ENCODE data around the gene GLRX5. TPM values are rescaled to one million over a fixed set of nuclear protein-coding genes. Genes with fewer than 3 reads are reported as not detected.

Gene GLRX5
- polyA plus RNA-seq, 3 donors = 65.9 to 87.6 (median 72.3) TPM

GRCh38 chr14:95526483-95527386 lies 8.1 kb upstream of the GLRX5 start:
- DNase-seq (ENCODE audit: extremely low read depth in 1 of 11, low read depth in 9 of 11, low spot score in 4 of 11) = no peak

GRCh38 chr14:95527387-95528002 lies 7.4 kb upstream of the GLRX5 start:
- no peak for DNase-seq (ENCODE audit: extremely low read depth in 1 of 11, low read depth in 9 of 11, low spot score in 4 of 11)

DNA sequence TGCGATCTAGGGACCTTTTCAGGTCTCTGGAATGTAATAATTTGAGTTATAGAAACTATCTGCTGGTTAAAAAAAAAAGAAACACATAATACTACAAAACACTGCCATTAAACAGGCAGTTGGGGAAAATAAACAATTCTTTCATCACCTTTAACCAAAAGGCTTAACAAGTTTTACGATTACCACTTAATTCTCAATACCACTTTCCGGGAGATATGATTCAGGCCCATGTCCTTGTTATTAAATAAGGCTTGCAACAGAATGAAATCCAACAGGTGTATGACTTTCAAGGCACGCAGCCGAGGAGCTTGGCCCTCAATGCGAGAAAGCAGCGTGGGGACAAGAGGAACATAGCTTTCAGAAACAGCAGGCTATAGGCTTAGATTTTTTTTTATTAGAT lies 5.6 kb upstream of the GLRX5 start:
- no peak for DNase-seq (ENCODE audit: extremely low read depth in 1 of 11, low read depth in 9 of 11, low spot score in 4 of 11)

DNA sequence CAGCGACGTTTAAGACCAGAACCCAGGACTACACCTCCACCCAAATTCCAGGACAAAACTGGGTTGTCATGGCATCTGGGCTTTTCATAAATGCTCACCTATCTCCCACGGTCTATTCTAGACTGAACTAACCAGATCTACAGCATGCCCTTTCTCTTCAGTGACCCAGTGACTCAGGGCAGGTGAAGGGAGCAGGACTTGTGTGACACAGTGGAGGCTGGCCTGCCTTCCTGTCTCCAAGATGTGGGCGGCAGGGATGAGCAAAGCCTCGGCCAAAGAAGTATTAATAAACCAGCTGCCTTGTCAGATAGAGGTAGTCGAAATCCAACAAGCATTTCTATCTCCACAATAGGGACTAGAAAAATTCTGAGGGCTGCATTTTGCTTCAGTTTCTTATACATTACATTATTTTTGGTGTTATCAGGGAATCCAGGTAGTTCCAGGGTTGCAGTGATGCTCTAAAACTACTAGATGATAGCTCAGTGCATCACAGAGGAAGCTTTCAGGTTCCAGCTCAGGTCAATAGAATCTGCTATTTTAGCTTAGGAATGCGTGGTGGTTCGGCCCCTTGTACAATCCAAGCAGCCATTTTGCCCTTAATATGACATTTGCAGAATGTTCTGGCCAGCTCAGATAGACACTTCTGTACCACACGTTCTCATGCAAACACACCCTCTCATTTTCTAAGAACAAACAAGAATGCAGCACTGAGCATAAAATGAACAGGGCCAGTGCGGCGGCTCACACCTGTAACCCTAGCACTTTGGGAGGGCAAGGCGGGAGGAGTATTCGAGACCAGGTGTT lies 4.2 kb upstream of the GLRX5 start:
- no peak for DNase-seq (ENCODE audit: extremely low read depth in 1 of 11, low read depth in 9 of 11, low spot score in 4 of 11)

DNA sequence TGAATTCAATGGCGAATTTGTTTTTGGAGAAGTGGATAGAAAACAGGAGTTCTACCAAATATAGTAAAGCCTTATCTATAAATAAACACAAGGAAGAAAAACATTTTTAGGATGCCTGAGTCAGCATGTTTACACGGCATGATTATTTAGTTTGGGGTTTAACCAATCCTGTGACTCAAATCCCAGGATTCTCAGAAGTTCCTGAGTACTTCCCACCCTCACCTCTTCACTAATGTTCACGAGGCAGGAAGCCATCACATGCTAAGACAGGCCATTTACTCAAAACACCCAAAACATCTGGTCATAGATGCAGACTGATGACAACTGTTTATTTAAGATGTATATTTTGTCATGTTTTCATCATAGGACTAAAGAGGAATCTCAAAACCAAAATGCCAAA lies 3.4 kb upstream of the GLRX5 start:
- no peak for DNase-seq (ENCODE audit: extremely low read depth in 1 of 11, low read depth in 9 of 11, low spot score in 4 of 11)

DNA sequence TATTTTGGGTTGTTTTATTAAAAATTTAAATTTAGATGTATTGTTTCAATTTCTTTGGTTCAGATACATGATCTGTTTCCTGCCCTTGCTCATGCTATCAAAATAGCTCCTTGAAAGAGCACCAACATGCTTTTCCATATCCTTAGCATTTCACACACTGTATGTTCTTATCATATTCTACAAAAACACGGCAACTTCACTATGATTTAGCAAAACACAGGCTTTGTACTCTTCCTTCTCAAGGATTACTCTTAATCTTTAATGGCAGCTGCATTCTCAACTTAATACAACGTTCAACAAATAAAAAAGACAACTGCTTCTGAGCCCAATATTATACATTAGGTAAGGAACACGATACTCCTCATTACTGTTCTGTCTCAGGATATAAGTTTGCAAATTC lies 2.9 kb upstream of the GLRX5 start:
- no peak for DNase-seq (ENCODE audit: extremely low read depth in 1 of 11, low read depth in 9 of 11, low spot score in 4 of 11)

GRCh38 chr14:95533391-95533821 lies 1.4 kb upstream of the GLRX5 start:
- no peak for DNase-seq (ENCODE audit: extremely low read depth in 1 of 11, low read depth in 9 of 11, low spot score in 4 of 11)

- no peak for DNase-seq (ENCODE audit: extremely low read depth in 1 of 11, low read depth in 9 of 11, low spot score in 4 of 11)
These were observed 1.0 kb upstream of the GLRX5 start for GRCh38 chr14:95533822-95534221.

- DNase-seq (ENCODE audit: extremely low read depth in 1 of 11, low read depth in 9 of 11, low spot score in 4 of 11) = no peak
These were observed 574 bp downstream of the GLRX5 start for GRCh38 chr14:95535226-95536021.

- DNase-seq (ENCODE audit: extremely low read depth in 1 of 11, low read depth in 9 of 11, low spot score in 4 of 11) = no peak
These were observed 1.3 kb downstream of the GLRX5 start for GRCh38 chr14:95536036-95536593.

DNA sequence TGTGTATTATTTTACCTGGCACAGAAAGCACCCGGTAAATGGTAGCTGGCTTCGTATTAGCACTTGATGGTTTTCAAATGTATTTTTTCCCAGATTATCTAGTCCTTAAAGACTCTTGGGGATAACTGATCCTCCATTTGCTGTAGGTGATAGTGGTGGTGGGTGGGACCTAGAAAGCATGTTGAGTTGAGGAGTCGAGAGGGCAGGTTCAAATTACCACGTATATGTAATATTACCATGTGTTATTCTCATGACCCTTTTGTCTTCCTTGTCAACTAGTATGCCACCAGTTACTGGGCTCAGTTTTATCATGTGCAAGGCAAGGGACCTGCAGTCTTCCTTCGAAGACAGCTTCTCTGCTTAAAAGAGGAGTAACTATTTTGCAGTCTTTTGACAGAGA lies 1.8 kb downstream of the GLRX5 start:
- no peak for DNase-seq (ENCODE audit: extremely low read depth in 1 of 11, low read depth in 9 of 11, low spot score in 4 of 11)

GRCh38 chr14:95537298-95538089 lies 2.6 kb downstream of the GLRX5 start:
- DNase-seq (ENCODE audit: extremely low read depth in 1 of 11, low read depth in 9 of 11, low spot score in 4 of 11) = no peak

DNA sequence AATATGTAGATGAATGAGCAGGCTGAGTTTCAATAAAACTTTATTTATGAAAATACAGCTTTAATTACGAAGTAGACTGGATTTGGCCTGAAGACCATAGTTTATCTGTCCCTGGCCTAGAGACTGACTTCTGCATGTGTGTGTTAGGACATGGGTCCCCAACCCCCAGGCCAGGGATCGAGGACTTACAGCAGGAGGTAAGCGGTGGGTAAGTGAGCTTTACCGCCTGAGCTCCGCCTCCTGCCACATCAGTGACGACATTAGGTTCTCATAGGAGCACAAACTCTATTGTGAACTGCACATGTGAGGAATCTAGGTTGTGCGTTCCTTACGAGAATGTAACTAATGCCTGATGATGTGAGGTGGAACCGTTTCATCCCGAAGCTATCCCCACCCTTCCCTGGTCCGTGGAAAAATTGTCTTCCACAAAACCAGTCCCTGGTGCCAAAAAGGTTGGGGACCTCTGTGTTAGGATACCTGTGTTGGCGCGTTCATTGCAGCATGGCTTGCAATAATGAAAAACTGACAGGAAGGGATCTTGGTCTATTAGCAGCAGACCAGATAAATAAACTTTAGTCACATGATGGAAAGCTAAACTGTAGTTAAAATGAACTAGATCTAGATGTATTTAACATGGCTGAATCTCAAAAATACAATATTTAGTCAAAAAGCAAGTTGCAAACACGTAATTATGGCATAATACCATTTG lies 4.1 kb downstream of the GLRX5 start:
- no peak for DNase-seq (ENCODE audit: extremely low read depth in 1 of 11, low read depth in 9 of 11, low spot score in 4 of 11)

DNA sequence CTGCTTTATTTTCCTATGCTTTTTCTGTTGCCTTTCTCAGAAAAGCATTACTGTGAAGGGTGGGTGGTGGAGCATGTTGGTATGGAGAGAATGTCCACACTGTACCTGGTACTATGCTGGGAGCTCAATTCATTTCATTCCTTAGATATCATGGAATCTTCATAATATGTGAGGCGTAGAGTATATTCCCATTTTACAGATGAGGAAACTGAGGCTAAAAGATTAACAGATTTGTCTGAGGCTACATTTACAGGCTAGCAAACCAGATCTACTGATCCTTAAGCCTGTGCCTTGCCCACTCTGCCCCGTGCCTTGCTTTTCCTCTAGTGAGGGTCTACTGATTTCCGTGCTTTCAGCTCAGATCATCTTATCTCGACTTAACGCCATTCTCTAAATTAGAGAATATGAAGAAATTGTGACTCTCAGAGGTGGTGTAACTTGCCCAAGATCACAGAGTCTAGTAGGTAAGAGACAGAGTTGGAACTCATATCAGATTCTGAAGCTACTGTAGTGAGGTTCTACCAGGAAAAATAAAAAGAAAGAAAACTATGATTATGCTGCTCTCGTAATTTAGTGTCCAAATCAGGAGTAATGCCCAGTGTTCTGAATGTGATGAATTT lies 5.5 kb downstream of the GLRX5 start:
- no peak for DNase-seq (ENCODE audit: extremely low read depth in 1 of 11, low read depth in 9 of 11, low spot score in 4 of 11)

DNA sequence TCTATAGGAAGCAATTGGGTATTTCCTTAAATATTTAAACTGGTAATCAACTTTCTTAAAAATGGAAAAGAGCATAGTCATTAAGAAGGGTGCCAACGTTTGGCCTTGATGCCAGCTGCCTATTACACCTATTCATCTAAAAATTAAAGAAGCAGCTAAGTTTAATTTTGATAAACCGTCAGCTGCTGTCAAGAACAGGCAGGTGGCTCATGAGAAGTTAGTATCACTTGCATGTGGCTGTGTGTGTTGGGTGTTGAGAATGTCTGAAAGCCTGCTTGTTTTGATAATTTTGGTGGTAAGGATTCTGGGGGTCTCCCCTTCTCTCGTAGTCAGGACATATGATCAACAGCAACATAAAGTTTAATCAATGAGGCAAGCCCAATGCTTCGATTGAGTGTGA lies 6.5 kb downstream of the GLRX5 start:
- no peak for DNase-seq (ENCODE audit: extremely low read depth in 1 of 11, low read depth in 9 of 11, low spot score in 4 of 11)

DNA sequence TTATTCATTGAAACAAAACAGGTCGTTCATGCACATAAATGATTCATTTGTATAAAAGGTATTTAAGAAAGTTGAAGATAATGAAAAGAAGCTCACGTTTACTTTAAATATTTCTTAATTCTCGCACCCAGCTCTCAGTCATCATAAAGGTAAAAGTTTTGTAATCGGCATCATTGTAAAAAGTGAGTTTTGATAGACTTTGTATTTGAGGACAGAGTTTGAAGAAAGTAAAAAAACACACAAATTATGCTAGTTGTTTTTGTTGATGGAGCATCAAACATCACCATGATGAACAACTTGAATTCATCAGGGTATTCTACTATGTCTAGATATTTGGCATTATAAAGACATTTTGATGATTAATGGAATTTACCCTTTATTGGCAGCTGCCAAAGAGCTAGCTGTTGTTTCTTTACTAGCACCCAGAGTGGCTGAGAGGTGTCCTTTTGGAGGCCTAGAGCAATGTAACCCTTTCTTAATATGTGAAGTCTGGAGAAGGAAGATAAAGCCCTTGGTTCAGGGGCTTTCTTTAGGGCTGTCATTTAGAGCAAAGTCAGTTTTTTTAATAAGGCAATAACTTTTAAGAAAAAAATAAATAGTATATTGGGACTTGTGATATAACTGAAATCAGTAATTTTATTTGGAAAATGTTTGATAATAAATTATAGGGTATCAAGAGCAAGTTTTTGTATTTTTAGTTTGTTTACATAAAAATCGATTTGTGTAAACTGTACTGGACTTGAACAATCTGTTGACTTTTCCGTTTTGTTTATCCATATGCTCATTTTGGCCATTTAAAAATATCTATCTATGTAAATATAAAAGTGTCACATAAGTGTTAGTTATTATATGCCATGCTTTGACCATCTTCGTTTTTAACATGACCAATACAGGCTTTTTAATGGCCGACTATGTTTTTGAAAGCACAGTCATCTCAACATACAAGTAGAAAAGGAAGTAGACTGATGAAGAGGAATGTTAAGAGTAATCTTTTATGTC lies 7.4 kb downstream of the GLRX5 start:
- DNase-seq (ENCODE audit: extremely low read depth in 1 of 11, low read depth in 9 of 11, low spot score in 4 of 11) = no peak

Measured in renal cortex interstitium (tissue), 11 donors.